HTERT RPE-1 (cell line): ENCODE results near the gene CADPS2.
"Not testable (repeated sequence)": the region's sequence is repeated elsewhere in the genome, so short reads cannot be mapped to it uniquely, and the experiment has no call there.

ENCODE experiments used
- in situ Hi-C: fragments of 300-500 bp; cut with MboI; formaldehyde crosslinking; loops from 4 replicates; pipeline ENCODE4 v1.14.3; 2020; ENCODE audit warnings: low sequenced_read_pairs

CADPS2 gene

GRCh38 chr7:122717356-122718089, 168.7 kb downstream of the CADPS2 start:
- in situ Hi-C loops: no loop called here

GRCh38 chr7:122715183-122715582, 171.1 kb downstream of the CADPS2 start:
- in situ Hi-C loops: no loop called here

- in situ Hi-C loops: no loop called here
These were observed 175.3 kb downstream of the CADPS2 start for GRCh38 chr7:122710916-122711315.

GRCh38 chr7:122709930-122710646, 176.2 kb downstream of the CADPS2 start:
- in situ Hi-C loops: no loop called here

DNA sequence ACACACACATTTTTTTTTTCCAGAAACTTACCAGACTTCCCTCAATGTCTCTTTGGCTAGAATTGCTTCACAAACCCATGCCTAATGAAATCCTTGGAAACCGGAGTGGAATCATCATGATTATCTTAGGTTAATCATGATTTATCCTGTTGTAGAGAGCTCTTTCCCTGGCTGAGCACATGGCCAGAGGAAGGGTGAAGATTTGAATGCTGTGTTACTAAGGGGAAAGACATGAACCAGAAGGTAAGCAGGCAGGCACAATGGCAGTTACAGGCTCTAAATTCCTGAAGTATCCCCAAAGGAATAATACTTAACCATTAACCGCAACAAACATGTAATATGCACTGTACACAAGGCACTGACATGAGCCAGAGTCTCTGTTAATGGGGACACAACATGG, 179.4 kb downstream of the CADPS2 start:
- in situ Hi-C loops: no loop called here

- in situ Hi-C loops: no loop called here
These were observed 183.3 kb downstream of the CADPS2 start, which contains the start of gene RNF148 for GRCh38 chr7:122702872-122703510. Gene RNF148 (minus strand): TSS chr7:122702922. CDS start chr7:122702750, 172 bp downstream.

GRCh38 chr7:122699017-122699416, 187.2 kb downstream of the CADPS2 start, which contains the start of gene RNF133:
Gene RNF133 (minus strand): TSS chr7:122699117. CDS start chr7:122698918, 199 bp downstream.
- in situ Hi-C loops: no loop called here

- in situ Hi-C loops: no loop called here
These were observed 190.4 kb downstream of the CADPS2 start for GRCh38 chr7:122695816-122696215.

GRCh38 chr7:122694697-122695096, 191.6 kb downstream of the CADPS2 start:
- in situ Hi-C loops: no loop called here

DNA sequence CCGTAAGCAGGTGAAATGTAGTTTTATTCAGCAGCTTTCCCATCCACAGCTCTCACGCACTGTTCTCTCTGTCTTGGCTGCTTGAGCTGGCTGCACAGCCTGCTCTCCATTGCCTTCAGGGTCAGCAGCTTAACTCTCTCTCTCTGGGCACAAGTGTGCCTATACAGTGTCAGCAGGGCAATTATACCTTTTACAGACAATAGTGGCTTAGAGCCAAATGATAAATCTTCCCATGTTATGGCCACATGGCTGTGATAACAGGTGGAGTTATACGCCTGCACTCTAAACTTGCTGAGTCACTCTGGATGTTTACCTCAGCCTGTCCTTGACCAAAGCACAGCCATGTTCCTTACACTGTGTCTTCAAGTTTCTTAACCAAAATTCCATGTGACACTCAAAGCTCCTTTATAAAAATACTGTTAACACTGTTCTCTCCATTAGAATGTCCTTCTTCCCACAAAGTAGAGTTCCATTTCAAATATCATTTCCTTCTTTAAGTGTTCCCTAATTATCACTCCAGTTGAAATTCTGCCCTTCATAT, 193.4 kb downstream of the CADPS2 start:
- in situ Hi-C loops: no loop called here

DNA sequence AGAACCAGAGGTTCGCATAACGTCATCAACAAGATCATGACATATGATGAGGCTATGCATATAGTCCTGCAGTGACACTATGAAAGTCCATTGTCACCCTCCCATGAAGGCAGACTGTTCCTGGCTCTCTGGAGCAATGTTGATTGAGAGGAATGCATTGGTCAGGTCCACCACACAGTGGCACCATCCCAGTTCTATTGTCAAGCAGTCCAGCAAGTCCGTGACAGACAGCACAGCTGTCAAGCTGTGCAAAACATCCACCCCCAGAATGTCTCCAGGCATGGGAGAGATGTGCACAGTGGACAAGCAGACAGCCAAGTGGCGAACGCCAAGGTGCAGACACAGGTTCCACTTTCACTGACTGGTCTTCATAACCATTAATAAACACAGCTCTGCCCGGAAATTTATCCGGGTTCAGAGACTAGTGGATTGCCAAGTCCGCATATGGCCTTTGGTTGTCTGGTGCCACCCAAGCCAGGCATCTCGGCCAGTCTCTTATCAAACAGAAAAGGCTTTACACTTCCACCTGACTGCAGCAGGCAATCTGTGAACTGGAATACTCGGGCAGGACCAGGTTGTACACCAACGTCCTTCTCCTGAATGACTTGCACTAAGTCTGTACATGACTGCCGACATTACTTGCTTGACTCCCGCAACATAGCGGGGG, 194.6 kb downstream of the CADPS2 start:
- in situ Hi-C loops: no loop called here

GRCh38 chr7:122689346-122690109, 196.7 kb downstream of the CADPS2 start:
- in situ Hi-C loops: no loop called here

- in situ Hi-C loops: no loop called here
These were observed 197.8 kb downstream of the CADPS2 start for GRCh38 chr7:122688400-122688998.

DNA sequence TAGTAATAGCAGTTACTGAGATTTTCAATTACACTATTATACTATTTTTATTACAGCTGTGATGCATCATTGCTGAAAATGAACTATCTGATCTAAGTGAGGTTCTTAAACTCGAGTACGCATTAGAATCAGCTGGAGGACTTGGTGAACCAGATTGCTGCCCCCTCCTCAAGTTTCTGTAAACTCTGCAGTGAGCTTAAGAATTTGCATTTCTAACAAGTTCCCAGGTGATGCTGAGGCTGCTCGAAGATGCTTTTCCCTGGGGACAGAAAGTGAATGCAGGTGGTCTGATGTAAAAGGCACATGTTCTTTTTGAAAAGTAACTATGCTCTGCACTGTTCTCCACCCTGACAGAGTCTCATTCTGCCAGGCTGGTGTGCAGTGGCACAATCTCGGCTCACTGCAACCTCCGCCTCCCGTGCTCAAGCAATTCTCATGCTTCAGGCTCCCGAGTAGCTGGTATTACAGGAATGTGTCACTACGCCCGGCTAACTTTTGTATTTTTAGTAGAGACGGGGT, 199.8 kb downstream of the CADPS2 start:
- in situ Hi-C loops: no loop called here

GRCh38 chr7:122684504-122684903, 201.8 kb downstream of the CADPS2 start:
- in situ Hi-C loops: no loop called here

DNA sequence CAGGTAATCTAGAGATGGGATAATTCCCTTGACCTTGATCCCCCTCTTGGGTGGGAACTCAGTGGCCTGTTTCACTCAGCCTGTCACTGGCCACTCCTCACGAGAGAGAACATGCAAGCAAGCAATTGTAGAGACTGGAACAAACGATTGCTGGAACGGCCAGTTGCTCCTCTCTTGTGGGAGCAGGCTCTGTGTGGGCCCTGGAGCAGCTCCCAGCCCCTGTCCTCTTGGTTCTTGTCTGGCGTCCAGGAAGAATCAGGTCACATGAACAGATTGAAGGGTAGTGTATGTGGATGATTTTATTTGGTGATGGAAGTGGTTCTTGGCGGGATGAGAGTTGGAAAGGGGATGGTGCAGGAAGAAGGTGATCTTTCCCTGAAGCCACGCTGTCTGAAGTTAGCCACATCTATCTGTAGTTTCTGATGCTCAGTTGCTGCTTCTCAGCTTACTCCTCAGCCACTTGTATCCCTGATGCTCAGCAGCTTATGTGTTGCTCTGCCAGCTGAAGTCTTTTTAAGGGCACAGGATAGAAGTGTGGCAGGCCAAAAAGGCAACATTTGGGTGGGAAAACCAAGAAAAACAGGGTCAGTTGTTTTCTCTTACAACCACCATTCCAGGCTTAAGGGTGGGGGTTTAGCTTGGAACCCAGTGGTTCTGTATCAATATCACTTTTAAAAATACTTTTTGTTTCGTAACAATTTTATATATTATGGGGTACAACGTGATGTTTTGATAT, 203.3 kb downstream of the CADPS2 start:
- in situ Hi-C loops: no loop called here

DNA sequence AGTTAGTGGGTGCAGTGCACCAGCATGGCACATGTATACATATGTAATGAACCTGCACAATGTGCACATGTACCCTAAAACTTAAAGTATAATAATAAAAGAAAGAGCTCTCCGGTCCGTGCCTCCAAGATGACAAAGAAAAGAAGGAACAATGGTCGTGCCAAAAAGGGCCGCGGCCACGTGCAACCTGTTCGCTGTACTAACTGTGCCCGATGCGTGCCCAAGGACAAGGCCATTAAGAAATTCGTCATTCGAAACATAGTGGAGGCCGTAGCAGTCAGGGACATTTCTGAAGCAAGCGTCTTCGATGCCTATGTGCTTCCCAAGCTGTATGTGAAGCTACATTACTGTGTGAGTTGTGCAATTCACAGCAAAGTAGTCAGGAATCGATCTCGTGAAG, 205.1 kb downstream of the CADPS2 start:
- in situ Hi-C loops: not testable (repeated sequence)

GRCh38 chr7:122679813-122680212, 206.4 kb downstream of the CADPS2 start:
- in situ Hi-C loops: no loop called here

DNA sequence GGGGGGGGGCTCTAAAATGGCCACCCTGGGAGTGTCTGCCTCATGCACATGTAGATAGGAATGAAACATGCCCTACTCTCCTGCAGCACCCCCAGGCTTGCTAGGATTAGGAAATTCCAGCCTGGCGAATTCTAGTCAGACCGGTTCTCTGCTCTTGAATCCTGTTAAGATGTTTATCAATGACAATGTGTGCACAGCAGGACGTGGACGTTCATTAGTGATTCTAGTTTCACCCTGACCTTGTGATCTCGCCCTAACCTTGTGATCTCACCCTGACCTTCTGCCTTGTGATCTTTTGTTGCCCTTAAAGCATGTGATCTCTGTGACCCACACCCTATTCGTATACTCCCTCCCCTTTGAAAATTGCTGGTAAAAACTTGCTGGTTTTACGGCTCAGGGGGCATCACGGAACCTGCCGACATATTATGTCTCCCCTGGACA, 207.0 kb downstream of the CADPS2 start:
- in situ Hi-C loops: not testable (repeated sequence)
